H9 (cell line): ENCODE measurements around the gene ADAMTS18. TPM values are rescaled to one million over a fixed set of nuclear protein-coding genes. Genes with fewer than 3 reads are reported as not detected.

ENCODE experiments used
- DNase-seq: peaks from one replicate; pipeline ENCODE4 v3.0.0-alpha.2; 2017
- H2AFZ ChIP-seq: one replicate; pipeline ENCODE4 v1.6.1; 2013; ENCODE audit warnings: mild to moderate bottlenecking, low read length, control low read depth, moderate library complexity
- H2AK5ac ChIP-seq: 2 replicates; pipeline ENCODE4 v1.6.1; 2013; ENCODE audit warnings: low read length, control low read depth, mixed read lengths; ENCODE audit not compliant: insufficient read length
- H2BK120ac ChIP-seq: one replicate; pipeline ENCODE4 v1.6.1; 2013; ENCODE audit warnings: low read depth, mild to moderate bottlenecking, low read length, control low read depth, inconsistent platforms; ENCODE audit not compliant: poor library complexity, severe bottlenecking
- H2BK12ac ChIP-seq: 2 replicates; pipeline ENCODE4 v1.6.1; 2013; ENCODE audit warnings: low read length, control low read depth, mixed read lengths, low read depth; ENCODE audit not compliant: insufficient read length
- H2BK15ac ChIP-seq: 2 replicates; pipeline ENCODE4 v1.6.1; 2013; ENCODE audit warnings: low read depth, low read length, control low read depth
- H2BK20ac ChIP-seq: one replicate; pipeline ENCODE4 v1.6.1; 2013; ENCODE audit warnings: low read depth, mild to moderate bottlenecking, low read length, control low read depth, inconsistent platforms; ENCODE audit not compliant: poor library complexity, severe bottlenecking
- H2BK5ac ChIP-seq: 2 replicates; pipeline ENCODE4 v1.6.1; 2013; ENCODE audit warnings: low read length, control low read depth, mixed read lengths; ENCODE audit not compliant: insufficient read length
- H3K14ac ChIP-seq: 2 replicates; pipeline ENCODE4 v1.6.1; 2013; ENCODE audit warnings: low read length, control low read depth; ENCODE audit not compliant: insufficient read depth
- H3K18ac ChIP-seq: 2 replicates; pipeline ENCODE4 v1.6.1; 2013; ENCODE audit warnings: low read depth, mild to moderate bottlenecking, mixed read lengths, low read length, control low read depth; ENCODE audit not compliant: insufficient read length
- H3K23ac ChIP-seq: 2 replicates; pipeline ENCODE4 v1.6.1; 2013; ENCODE audit warnings: low read length, control low read depth, mixed read lengths, low read depth; ENCODE audit not compliant: insufficient read length
- H3K23me2 ChIP-seq: 2 replicates; pipeline ENCODE4 v1.6.1; 2013; ENCODE audit warnings: low read depth, mild to moderate bottlenecking, mixed read lengths, low read length, control low read depth; ENCODE audit not compliant: insufficient read length, poor library complexity, severe bottlenecking
- H3K27ac ChIP-seq: 2 replicates; pipeline ENCODE4 v1.5.1; 2013; ENCODE audit warnings: low read length, control low read depth, mixed read lengths, low read depth; ENCODE audit not compliant: insufficient read length
- H3K27me3 ChIP-seq: 2 replicates; pipeline ENCODE4 v1.6.1; 2013; ENCODE audit warnings: low read length, control low read depth, inconsistent platforms; ENCODE audit not compliant: insufficient read depth
- H3K4ac ChIP-seq: 2 replicates; pipeline ENCODE4 v1.6.1; 2013; ENCODE audit warnings: low read depth, mild to moderate bottlenecking, control low read depth, inconsistent platforms, low read length, moderate library complexity
- H3K4me1 ChIP-seq: 2 replicates; pipeline ENCODE4 v1.6.1; 2013; ENCODE audit warnings: low read length, control low read depth, inconsistent platforms; ENCODE audit not compliant: insufficient read depth
- H3K4me2 ChIP-seq: 2 replicates; pipeline ENCODE4 v1.6.1; 2013; ENCODE audit warnings: low read length, control low read depth, mixed read lengths; ENCODE audit not compliant: insufficient read length, insufficient read depth
- H3K56ac ChIP-seq: 2 replicates; pipeline ENCODE4 v1.6.1; 2013; ENCODE audit warnings: low read depth, mild to moderate bottlenecking, mixed read lengths, low read length, control low read depth; ENCODE audit not compliant: insufficient read length
- H3K79me1 ChIP-seq: 2 replicates; pipeline ENCODE4 v1.6.1; 2013; ENCODE audit warnings: low read depth, mild to moderate bottlenecking, moderate library complexity, low read length, control low read depth, inconsistent platforms; ENCODE audit not compliant: insufficient read depth, poor library complexity, severe bottlenecking
- H3K79me2 ChIP-seq: 2 replicates; pipeline ENCODE4 v1.6.1; 2013; ENCODE audit warnings: low read length, control low read depth, inconsistent platforms; ENCODE audit not compliant: insufficient read depth
- H3K9ac ChIP-seq: 2 replicates; pipeline ENCODE4 v1.6.1; 2013; ENCODE audit warnings: low read length, control low read depth, mixed read lengths; ENCODE audit not compliant: insufficient read length; ENCODE audit errors: extremely low read depth
- H3K9me3 ChIP-seq: one replicate; pipeline ENCODE4 v1.6.1; 2013; ENCODE audit warnings: low read depth, low read length, inconsistent platforms; ENCODE audit not compliant: control insufficient read depth
- H3T11ph ChIP-seq: one replicate; pipeline ENCODE4 v1.6.1; 2013; ENCODE audit warnings: mild to moderate bottlenecking, low read length, control low read depth, inconsistent platforms
- H4K20me1 ChIP-seq: one replicate; pipeline ENCODE4 v1.6.1; 2013; ENCODE audit not compliant: control insufficient read depth, insufficient read length, insufficient read depth
- H4K5ac ChIP-seq: 2 replicates; pipeline ENCODE4 v1.6.1; 2013; ENCODE audit warnings: low read depth, mild to moderate bottlenecking, mixed read lengths, low read length, control low read depth; ENCODE audit not compliant: insufficient read length
- H4K8ac ChIP-seq: replicated peaks from 2 replicates; pipeline ENCODE4 v1.6.1; 2013; ENCODE audit warnings: low read length, control low read depth, mixed read lengths, low read depth; ENCODE audit not compliant: insufficient read length
- H4K91ac ChIP-seq: 2 replicates; pipeline ENCODE4 v1.6.1; 2013; ENCODE audit warnings: low read depth, mild to moderate bottlenecking, moderate library complexity, mixed read lengths, low read length, control low read depth; ENCODE audit not compliant: insufficient read length
- H3K27ac Mint-ChIP-seq, 3 experiments: 2 replicates in 2 of 3; 3 replicates in 1 of 3; pipeline ENCODE4 v1.8.0; 2020 to 2021; ENCODE audit warnings: mixed read lengths in 3 of 3, mild to moderate bottlenecking in 1 of 3, moderate library complexity in 1 of 3
- H3K27me3 Mint-ChIP-seq: 2 replicates; pipeline ENCODE4 v1.8.0; 2021; ENCODE audit warnings: low read depth, mild to moderate bottlenecking, moderate library complexity, mixed read lengths
- H3K36me3 Mint-ChIP-seq, 3 experiments: 2 replicates in 2 of 3; 3 replicates in 1 of 3; pipeline ENCODE4 v1.8.0; 2020 to 2021; ENCODE audit warnings: low read depth in 3 of 3, mixed read lengths in 3 of 3; ENCODE audit not compliant: insufficient read depth in 1 of 3
- H3K4me1 Mint-ChIP-seq, 2 experiments: 2 replicates each; pipeline ENCODE4 v1.8.0; 2020; ENCODE audit warnings: mixed read lengths in 2 of 2
- H3K4me3 Mint-ChIP-seq, 2 experiments: 2 replicates in 1 of 2; 3 replicates in 1 of 2; pipeline ENCODE4 v1.8.0; 2020 to 2021; ENCODE audit warnings: mild to moderate bottlenecking in 2 of 2, mixed read lengths in 2 of 2, moderate library complexity in 1 of 2
- H3K9me3 Mint-ChIP-seq, 2 experiments: 2 replicates in 1 of 2; 3 replicates in 1 of 2; pipeline ENCODE4 v1.8.0; 2020; ENCODE audit warnings: mild to moderate bottlenecking in 2 of 2, mixed read lengths in 2 of 2, moderate library complexity in 1 of 2
- WGBS: extraction: QIAGEN DNeasy Blood & Tissue Kit; methylation state at CpG from one replicate; pipeline ENCODE4 v1.1.7; 2013; ENCODE audit warnings: missing lambda C conversion rate, low lambda C conversion rate, mixed read lengths; ENCODE audit not compliant: insufficient read length; ENCODE audit errors: extremely low coverage; 5-methylcytosine and 5-hydroxymethylcytosine counted together
- total RNA-seq: library from RNA; stranded (reverse); gene quantifications from 2 replicates; pipeline ENCODE4 v1.2.1, GENCODE V29; 2021
- TF ChIP-seq, protein P1 (sequence below): fragments of 200-600 bp; sonication (generic); conservative IDR thresholded peaks from 3 replicates; pipeline ENCODE4 v1.8.0; 2021; ENCODE audit warnings: antibody characterized with exemption, mild to moderate bottlenecking

The ADAMTS18 gene
- total RNA-seq, 1 experiment from 2014 or later = 0.07 TPM

- H3K27ac Mint-ChIP-seq = no peak overlapping the region
These were observed 31.1 kb downstream of the ADAMTS18 start for GRCh38 chr16:77403732-77404131.

More at GRCh38 chr16:77403732-77404131, 31.1 kb downstream of the ADAMTS18 start:
- Histone ChIP-seq H2BK15ac (no peak overlapping the region), H4K5ac (no peak overlapping the region), H4K91ac (no peak overlapping the region), H3K23ac (no peak overlapping the region), H3K4ac (no peak overlapping the region), H3K79me2 (no peaks in the 10 kb centered on the region), H2BK5ac (no peak overlapping the region), H2AFZ (no peak overlapping the region), H2BK120ac (no peak overlapping the region), H2BK12ac (no peak overlapping the region), H3K4me1 (peaks cover 2% of the 10 kb centered on the region; the same call in 1 of the 2 replicates), H4K8ac (no peak overlapping the region), H3K9ac (no peak overlapping the region), H3K79me1 (no peaks in the 10 kb centered on the region), H3K27ac (no peak overlapping the region), H3K18ac (no peak overlapping the region), H3K9me3 (no peaks in the 10 kb centered on the region), H3K27me3 (no peaks in the 10 kb centered on the region), H2AK5ac (no peak overlapping the region), H3T11ph (no peak overlapping the region), H3K14ac (no peak overlapping the region), H3K23me2 (no peaks in the 10 kb centered on the region), H2BK20ac (no peak overlapping the region), H4K20me1 (no peaks in the 10 kb centered on the region), H3K4me2 (no peak overlapping the region), H3K56ac (no peak overlapping the region)
- H3K27me3 Mint-ChIP-seq = peaks cover 2% of the 10 kb centered on the region
- no CpG with 5 or more reads among the region's 2 CpGs for WGBS
- TF ChIP-seq, protein P1, sequence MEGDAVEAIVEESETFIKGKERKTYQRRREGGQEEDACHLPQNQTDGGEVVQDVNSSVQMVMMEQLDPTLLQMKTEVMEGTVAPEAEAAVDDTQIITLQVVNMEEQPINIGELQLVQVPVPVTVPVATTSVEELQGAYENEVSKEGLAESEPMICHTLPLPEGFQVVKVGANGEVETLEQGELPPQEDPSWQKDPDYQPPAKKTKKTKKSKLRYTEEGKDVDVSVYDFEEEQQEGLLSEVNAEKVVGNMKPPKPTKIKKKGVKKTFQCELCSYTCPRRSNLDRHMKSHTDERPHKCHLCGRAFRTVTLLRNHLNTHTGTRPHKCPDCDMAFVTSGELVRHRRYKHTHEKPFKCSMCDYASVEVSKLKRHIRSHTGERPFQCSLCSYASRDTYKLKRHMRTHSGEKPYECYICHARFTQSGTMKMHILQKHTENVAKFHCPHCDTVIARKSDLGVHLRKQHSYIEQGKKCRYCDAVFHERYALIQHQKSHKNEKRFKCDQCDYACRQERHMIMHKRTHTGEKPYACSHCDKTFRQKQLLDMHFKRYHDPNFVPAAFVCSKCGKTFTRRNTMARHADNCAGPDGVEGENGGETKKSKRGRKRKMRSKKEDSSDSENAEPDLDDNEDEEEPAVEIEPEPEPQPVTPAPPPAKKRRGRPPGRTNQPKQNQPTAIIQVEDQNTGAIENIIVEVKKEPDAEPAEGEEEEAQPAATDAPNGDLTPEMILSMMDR = no peak
- H3K36me3 Mint-ChIP-seq = peaks cover 0 to 4% (median 0%) of the 10 kb centered on the region in 3 experiments; a peak in 1 of 7 replicates
- peaks cover 7 to 14% of the 10 kb centered on the region in 2 experiments for H3K4me1 Mint-ChIP-seq
- H3K9me3 Mint-ChIP-seq = peaks cover 3% of the 10 kb centered on the region in 2 experiments; a peak in 4 of 5 replicates
- no peak overlapping the region for H3K4me3 Mint-ChIP-seq
- DNase-seq = no peak
